ENCODE measurements around the gene IL1R2.

GRCh38 chr2:102015399-102015798 is 23.6 kb downstream of the IL1R2 start:
- TF ChIP-seq, protein P1, sequence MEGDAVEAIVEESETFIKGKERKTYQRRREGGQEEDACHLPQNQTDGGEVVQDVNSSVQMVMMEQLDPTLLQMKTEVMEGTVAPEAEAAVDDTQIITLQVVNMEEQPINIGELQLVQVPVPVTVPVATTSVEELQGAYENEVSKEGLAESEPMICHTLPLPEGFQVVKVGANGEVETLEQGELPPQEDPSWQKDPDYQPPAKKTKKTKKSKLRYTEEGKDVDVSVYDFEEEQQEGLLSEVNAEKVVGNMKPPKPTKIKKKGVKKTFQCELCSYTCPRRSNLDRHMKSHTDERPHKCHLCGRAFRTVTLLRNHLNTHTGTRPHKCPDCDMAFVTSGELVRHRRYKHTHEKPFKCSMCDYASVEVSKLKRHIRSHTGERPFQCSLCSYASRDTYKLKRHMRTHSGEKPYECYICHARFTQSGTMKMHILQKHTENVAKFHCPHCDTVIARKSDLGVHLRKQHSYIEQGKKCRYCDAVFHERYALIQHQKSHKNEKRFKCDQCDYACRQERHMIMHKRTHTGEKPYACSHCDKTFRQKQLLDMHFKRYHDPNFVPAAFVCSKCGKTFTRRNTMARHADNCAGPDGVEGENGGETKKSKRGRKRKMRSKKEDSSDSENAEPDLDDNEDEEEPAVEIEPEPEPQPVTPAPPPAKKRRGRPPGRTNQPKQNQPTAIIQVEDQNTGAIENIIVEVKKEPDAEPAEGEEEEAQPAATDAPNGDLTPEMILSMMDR (conservative IDR thresholded peaks at IDR 0.05; ENCODE audit: low read depth, low read length), result no peak
- TF ChIP-seq EZH2 (IDR thresholded peaks at IDR 0.05; ENCODE audit: borderline replicate concordance, low read depth, low read length, poor library complexity, severe bottlenecking), result no peak

Data from A673 (cell line).